Muscle layer of duodenum (tissue), 2 donors: ENCODE measurements around the gene PRC1.
A peak's percentile ranks its signal among the peaks of the same experiment; 100 is the strongest.

Experiments
- H3K27ac ChIP-seq: one replicate; pipeline ENCODE4 v1.7.0; 2013; ENCODE audit warnings: mild to moderate bottlenecking, low read length
- H3K27me3 ChIP-seq: one replicate; pipeline ENCODE4 v1.7.0; 2013; ENCODE audit warnings: low read depth, mild to moderate bottlenecking, control low read depth, low read length
- H3K36me3 ChIP-seq, 2 donors: one replicate each; pipeline ENCODE4 v1.7.0; 2013; ENCODE audit warnings: low read length in 2 of 2, control low read depth in 1 of 2, mild to moderate bottlenecking in 1 of 2; ENCODE audit not compliant: insufficient read depth in 2 of 2, control insufficient read depth in 1 of 2
- H3K4me1 ChIP-seq, 2 donors: one replicate each; pipeline ENCODE4 v1.7.0; 2013; ENCODE audit warnings: low read length in 2 of 2, mild to moderate bottlenecking in 2 of 2, control low read depth in 1 of 2, moderate library complexity in 1 of 2; ENCODE audit not compliant: insufficient read depth in 2 of 2, control insufficient read depth in 1 of 2
- H3K4me3 ChIP-seq, 2 donors: one replicate each; pipeline ENCODE4 v1.7.0; 2013; ENCODE audit warnings: low read length in 2 of 2, low read depth in 1 of 2, mild to moderate bottlenecking in 1 of 2
- H3K9me3 ChIP-seq, 2 donors: one replicate each; pipeline ENCODE4 v1.7.0; 2013; ENCODE audit warnings: low read length in 2 of 2, control low read depth in 1 of 2, mild to moderate bottlenecking in 1 of 2; ENCODE audit not compliant: control insufficient read depth in 1 of 2
- donor health status: healthy.

Gene PRC1

GRCh38 chr15:90941038-90941437, 53.3 kb downstream of the PRC1 start:
- Histone ChIP-seq H3K9me3 (no peaks in the 10 kb centered on the region), H3K36me3 (peaks cover 51 to 61% of the 10 kb centered on the region in 2 donors)

DNA sequence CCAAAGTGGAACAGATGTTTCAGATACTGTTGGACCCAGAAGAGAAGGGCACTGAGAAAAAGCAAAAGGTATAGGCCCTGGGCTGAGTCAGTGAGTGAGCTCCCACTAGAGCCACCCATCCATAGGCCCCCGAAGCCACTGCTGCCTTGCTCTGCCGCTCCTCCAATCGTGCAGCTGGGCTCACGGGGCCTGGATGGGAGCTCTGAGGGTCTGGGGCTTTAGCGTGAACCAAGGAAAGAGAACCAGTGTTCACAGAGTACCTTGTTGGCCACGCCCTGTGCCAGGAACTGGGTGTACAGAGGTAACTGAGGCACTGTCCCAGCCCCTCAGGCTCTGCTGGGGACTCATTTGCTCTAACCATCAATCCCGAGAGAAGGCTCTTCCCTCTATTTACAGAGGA, 54.6 kb downstream of the PRC1 start:
- Histone ChIP-seq H3K36me3 (peaks cover 46 to 54% of the 10 kb centered on the region in 2 donors), H3K4me1 (peaks cover 9 to 12% of the 10 kb centered on the region in 2 donors), H3K9me3 (no peaks in the 10 kb centered on the region), H3K4me3 (no peak overlapping the region), H3K27ac (no peak overlapping the region), H3K27me3 (no peaks in the 10 kb centered on the region)

More at GRCh38 chr15:90941038-90941437, 53.3 kb downstream of the PRC1 start:
- Histone ChIP-seq H3K27ac (no peak overlapping the region), H3K27me3 (no peaks in the 10 kb centered on the region), H3K4me3 (no peak overlapping the region), H3K4me1 (peaks cover 5% of the 10 kb centered on the region in 2 donors)

DNA sequence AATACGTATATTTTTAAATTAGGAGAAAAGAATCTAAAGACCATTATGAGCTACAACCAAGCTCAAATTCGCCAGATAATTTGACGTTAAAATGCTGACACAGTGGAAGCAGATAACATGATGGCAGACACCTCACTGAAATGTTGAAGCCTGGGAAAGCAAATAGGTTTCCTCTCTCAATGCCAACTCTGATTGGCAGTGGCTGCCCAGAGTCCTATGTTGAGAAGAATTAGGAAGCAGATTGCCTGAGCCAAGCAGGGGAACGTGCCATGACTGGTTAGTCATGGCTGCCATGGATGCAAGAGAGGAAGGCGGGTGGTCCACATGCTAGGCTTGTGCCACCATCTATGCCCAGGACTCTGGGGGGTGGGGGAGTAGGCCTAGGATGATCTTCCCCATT, 56.1 kb downstream of the PRC1 start:
- no peaks in the 10 kb centered on the region for H3K9me3 ChIP-seq
- no peak overlapping the region for H3K27ac ChIP-seq
- peaks cover 13 to 21% of the 10 kb centered on the region in 2 donors for H3K4me1 ChIP-seq
- no peaks in the 10 kb centered on the region for H3K27me3 ChIP-seq
- peaks cover 35 to 39% of the 10 kb centered on the region in 2 donors for H3K36me3 ChIP-seq
- no peak overlapping the region for H3K4me3 ChIP-seq

- no peaks in the 10 kb centered on the region for H3K27me3 ChIP-seq
- no peak overlapping the region for H3K27ac ChIP-seq
- peaks cover 25 to 26% of the 10 kb centered on the region in 2 donors for H3K36me3 ChIP-seq
- no peak overlapping the region for H3K4me3 ChIP-seq
- H3K4me1 ChIP-seq: peaks cover 13 to 23% of the 10 kb centered on the region in 2 donors
- no peaks in the 10 kb centered on the region for H3K9me3 ChIP-seq
Measured at GRCh38 chr15:90936823-90937222, 57.5 kb downstream of the PRC1 start.

DNA sequence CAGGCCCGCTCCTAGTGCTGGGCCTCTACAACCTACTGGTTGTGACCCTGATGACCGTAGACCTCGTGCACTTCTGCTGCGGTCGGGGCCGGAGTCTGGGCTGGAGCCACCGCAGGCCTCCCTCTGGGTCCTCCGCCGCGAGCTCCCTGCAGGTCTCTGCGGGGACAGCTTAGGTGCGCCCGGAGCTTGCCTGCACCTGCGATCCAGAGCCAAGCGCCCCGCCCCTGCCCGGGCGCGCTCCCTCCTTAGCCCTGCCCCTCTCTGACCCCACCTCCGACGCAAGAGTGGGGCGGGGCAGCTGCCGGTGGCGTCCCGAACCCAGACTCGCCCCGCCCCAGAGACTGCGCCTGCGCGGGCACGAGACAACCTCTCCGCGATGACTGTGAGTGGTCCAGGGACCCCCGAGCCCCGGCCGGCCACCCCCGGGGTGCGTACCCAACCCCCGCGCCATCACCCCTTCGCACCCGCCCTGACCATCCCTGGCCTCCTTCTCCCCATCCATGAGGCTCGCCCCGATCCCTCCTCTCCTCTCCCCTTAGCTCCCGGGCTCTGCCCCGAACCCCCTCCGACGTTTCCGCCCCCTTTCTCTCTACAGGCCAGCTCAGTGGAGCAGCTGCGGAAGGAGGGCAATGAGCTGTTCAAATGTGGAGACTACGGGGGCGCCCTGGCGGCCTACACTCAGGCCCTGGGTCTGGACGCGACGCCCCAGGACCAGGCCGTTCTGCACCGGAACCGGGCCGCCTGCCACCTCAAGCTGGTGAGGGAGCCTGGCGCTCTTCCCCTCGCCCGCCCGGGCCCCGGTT, 59.2 kb downstream of the PRC1 start, which contains the start of gene UNC45A:
TSS of gene UNC45A (plus strand) at position 337 of the 803 bp plus-strand sequence. CDS start at position 377, 40 bp downstream.
- Histone ChIP-seq H3K36me3 (peaks cover 11 to 13% of the 10 kb centered on the region in 2 donors), H3K27ac (peak within 1 kb of the TSS; percentile 81), H3K4me1 (peaks cover 17 to 30% of the 10 kb centered on the region in 2 donors), H3K9me3 (no peaks in the 10 kb centered on the region), H3K27me3 (no peaks in the 10 kb centered on the region), H3K4me3 (peak within 1 kb of the TSS; percentile 71 to 74)

DNA sequence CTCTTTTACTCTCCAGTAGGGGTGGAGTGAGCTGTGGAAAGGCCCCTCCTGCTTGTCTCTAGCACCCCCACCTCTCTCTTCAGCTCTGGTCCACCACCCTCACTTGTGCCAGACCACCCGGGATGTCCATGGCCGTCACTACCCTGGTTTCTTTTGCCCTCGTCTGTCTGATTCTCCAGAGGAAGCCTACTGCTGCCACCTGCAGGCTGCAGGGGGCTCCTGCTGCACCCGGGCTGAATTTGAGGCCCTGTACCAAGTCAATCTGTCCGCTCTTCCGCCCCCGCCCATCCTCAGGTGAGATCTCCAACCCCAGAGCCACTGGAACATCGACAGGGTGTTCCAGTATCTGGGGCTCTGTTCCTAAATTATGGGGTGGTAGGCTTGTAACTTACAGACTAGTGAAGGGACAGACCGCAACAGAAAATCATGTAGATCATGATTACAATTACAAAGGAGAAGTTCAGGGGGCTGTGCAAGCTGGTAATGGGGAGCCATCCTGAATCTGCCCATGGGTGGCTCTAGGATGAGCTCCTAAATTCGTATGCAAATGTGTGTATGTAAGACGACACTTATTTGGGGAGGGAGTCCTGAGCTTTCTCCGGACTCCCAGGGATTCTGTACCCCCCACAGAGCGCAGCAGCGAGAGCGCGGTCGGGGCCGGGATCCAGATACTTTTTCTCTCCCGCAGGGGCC, 59.9 kb downstream of the PRC1 start:
- Histone ChIP-seq H3K27me3 (no peaks in the 10 kb centered on the region), H3K27ac (peak overlapping the region; percentile 69), H3K4me3 (peak overlapping the region; percentile 71 to 74), H3K9me3 (no peaks in the 10 kb centered on the region), H3K36me3 (peaks cover 3 to 6% of the 10 kb centered on the region in 2 donors), H3K4me1 (peaks cover 17 to 30% of the 10 kb centered on the region in 2 donors)

DNA sequence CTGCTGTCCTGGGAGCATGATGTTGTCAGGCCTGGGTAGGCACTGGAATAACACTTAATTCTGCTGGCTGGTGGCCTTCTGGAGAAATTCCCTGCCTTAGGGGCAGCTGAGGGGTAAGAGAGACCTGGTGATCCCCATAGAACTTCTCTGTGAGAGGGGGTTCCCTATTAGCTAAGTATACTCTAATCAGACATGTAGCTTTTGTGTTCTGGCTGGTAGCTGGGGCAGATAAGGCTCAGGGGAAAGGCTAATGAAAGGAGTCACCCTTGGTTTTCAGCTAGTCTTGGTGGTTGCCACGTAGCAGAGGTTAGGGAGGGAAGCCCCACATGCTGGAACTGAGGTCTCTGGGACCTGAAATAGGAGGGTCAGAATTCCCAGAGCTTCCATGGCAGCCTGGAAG, 61.0 kb downstream of the PRC1 start:
- H3K4me3 ChIP-seq: no peak overlapping the region
- H3K27ac ChIP-seq: no peak overlapping the region
- H3K4me1 ChIP-seq: peaks cover 17 to 36% of the 10 kb centered on the region in 2 donors
- peaks cover 0 to 2% of the 10 kb centered on the region in 2 donors for H3K36me3 ChIP-seq
- no peaks in the 10 kb centered on the region for H3K9me3 ChIP-seq
- H3K27me3 ChIP-seq: no peaks in the 10 kb centered on the region

- Histone ChIP-seq H3K36me3 (no peaks in the 10 kb centered on the region), H3K27ac (no peak overlapping the region), H3K9me3 (no peaks in the 10 kb centered on the region), H3K4me3 (peak overlapping the region; percentile 68 to 82), H3K27me3 (no peaks in the 10 kb centered on the region), H3K4me1 (peaks cover 17 to 36% of the 10 kb centered on the region in 2 donors)
Measured at GRCh38 chr15:90932660-90932991, 61.7 kb downstream of the PRC1 start.

DNA sequence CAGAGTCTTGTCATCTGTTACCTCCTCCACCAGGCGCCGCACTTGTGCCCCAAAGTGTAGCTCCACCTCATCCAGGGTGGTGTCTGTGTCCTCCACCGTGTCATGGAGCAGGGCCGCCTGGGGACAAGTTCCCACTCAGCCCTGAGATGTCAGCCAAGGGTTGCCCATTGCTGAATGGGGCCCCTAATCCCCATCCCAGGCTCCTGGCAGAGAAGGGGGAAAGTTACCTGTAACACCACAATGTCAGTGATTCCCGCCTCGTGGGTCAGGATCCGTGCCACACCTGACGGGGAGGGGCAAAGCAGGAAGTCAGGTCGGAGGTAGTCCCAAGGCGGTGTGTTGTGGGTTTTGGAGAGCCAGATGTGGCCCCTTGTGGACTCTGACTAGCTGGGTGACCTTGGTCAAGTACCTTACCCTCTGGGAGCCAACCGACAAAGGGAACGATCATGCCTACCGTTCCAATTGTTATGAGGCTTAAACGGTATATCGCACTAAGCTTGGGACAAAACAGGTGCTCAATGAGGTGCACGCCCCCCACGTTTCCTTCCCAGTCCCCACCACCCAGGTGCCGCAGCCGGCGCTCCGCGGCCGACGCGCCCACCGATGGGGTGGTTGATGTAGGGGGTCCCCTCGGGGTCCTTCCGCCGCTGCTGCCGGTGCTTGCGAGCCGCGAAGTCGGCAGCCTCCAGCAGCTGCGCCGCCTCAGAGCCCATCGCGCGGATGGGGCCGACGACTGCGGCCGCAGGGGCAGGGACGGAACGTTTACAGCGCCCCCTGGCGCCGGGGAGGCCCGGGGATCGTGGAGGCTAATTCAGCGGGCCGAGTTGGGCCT, 62.3 kb downstream of the PRC1 start, which contains the start of gene HDDC3:
TSS of gene HDDC3 (minus strand) at position 722 of the 832 bp plus-strand sequence. CDS start at position 713, 9 bp downstream.
- Histone ChIP-seq H3K27me3 (no peaks in the 10 kb centered on the region), H3K4me1 (peaks cover 17 to 36% of the 10 kb centered on the region in 2 donors), H3K36me3 (no peaks in the 10 kb centered on the region), H3K9me3 (no peaks in the 10 kb centered on the region), H3K27ac (peak within 1 kb of the TSS; percentile 96), H3K4me3 (peak within 1 kb of the TSS; percentile 68 to 82)

GRCh38 chr15:90931575-90931827, 62.8 kb downstream of the PRC1 start:
- Histone ChIP-seq H3K27me3 (no peaks in the 10 kb centered on the region), H3K27ac (peak overlapping the region; percentile 96), H3K4me1 (peaks cover 17 to 36% of the 10 kb centered on the region in 2 donors), H3K36me3 (no peaks in the 10 kb centered on the region), H3K9me3 (no peaks in the 10 kb centered on the region), H3K4me3 (peak overlapping the region; percentile 68 to 82)
